Cardiac muscle cell (in vitro differentiated cells and primary cell): ENCODE data around the gene EXOSC7. TPM values are rescaled to one million over a fixed set of nuclear protein-coding genes. Genes with fewer than 3 reads are reported as not detected.

Experiments
- DNase-seq, 2 donors: peaks; one replicate each; pipeline versions ENCODE4 v3.0.0 to v3.0.0-alpha.2; 2010 to 2017; ENCODE audit warnings: low read depth in 1 of 2, low spot score in 1 of 2
- H3K27ac ChIP-seq: fragments of 200-600 bp; sonication (generic); 2 replicates; pipeline ENCODE4 v1.5.1; 2016
- H3K27me3 ChIP-seq: fragments of 200-600 bp; sonication (generic); 2 replicates; pipeline ENCODE4 v1.6.0; 2016; ENCODE audit warnings: control low read depth
- H3K36me3 ChIP-seq: fragments of 200-600 bp; sonication (generic); 2 replicates; pipeline ENCODE4 v1.5.1; 2016; ENCODE audit warnings: control low read depth
- H3K4me1 ChIP-seq: fragments of 200-600 bp; sonication (generic); 2 replicates; pipeline ENCODE4 v1.8.1; 2017; ENCODE audit warnings: low read depth, mild to moderate bottlenecking, mixed run types
- H3K4me3 ChIP-seq: fragments of 200-600 bp; sonication (generic); 2 replicates; pipeline ENCODE4 v1.5.1; 2016; ENCODE audit warnings: mild to moderate bottlenecking
- H3K9me3 ChIP-seq: fragments of 200-600 bp; sonication (generic); 2 replicates; pipeline ENCODE4 v1.5.1; 2017; ENCODE audit warnings: low read depth, mild to moderate bottlenecking, control low read depth
- CTCF ChIP-seq: IDR thresholded peaks from 2 replicates; pipeline ENCODE4 v1.5.1; 2012; ENCODE audit warnings: low read depth, mild to moderate bottlenecking, low read length
- polyA plus RNA-seq: library from polyadenylated mRNA; unstranded; fragments of >200 nt; fragmentation: Nextera tagmentation; extraction: Ambion mirVana; gene quantifications from 2 replicates; pipeline ENCODE4 v1.2.1, GENCODE V29; 2016
- total RNA-seq: library from RNA; depleted of rRNA; stranded (reverse); fragments of >200 nt; gene quantifications from 2 replicates; pipeline ENCODE4 v1.2.3, GENCODE V29; 2016

The EXOSC7 gene
- total and polyA plus RNA-seq, 2 experiments from 2014 or later, result 61.1 to 66.9 TPM

- no peaks in the 10 kb centered on the region for H3K9me3 ChIP-seq
- no peaks in the 10 kb centered on the region for H3K36me3 ChIP-seq
- H3K27me3 ChIP-seq, result peaks cover 16% of the 10 kb centered on the region
- no peak overlapping the region for H3K27ac ChIP-seq
- no peak overlapping the region for H3K4me3 ChIP-seq
- H3K4me1 ChIP-seq, result no peaks in the 10 kb centered on the region
- TF ChIP-seq CTCF, result no peak
- DNase-seq, result no peak
Observed at GRCh38 chr3:45029216-45029615, 53.2 kb downstream of the EXOSC7 start.

GRCh38 chr3:45029661-45030060 lies 53.6 kb downstream of the EXOSC7 start:
- TF ChIP-seq CTCF, result no peak
- no peaks in the 10 kb centered on the region for H3K4me1 ChIP-seq
- H3K4me3 ChIP-seq, result no peak overlapping the region
- peaks cover 21% of the 10 kb centered on the region for H3K27me3 ChIP-seq
- no peaks in the 10 kb centered on the region for H3K36me3 ChIP-seq
- DNase-seq, result no peak
- H3K9me3 ChIP-seq, result no peaks in the 10 kb centered on the region
- no peak overlapping the region for H3K27ac ChIP-seq

- no peak for DNase-seq
- H3K4me1 ChIP-seq, result peaks cover 6% of the 10 kb centered on the region
- H3K36me3 ChIP-seq, result no peaks in the 10 kb centered on the region
- peaks cover 40% of the 10 kb centered on the region for H3K27me3 ChIP-seq
- H3K9me3 ChIP-seq, result no peaks in the 10 kb centered on the region
- TF ChIP-seq CTCF, result no peak
- no peak overlapping the region for H3K27ac ChIP-seq
- no peak overlapping the region for H3K4me3 ChIP-seq
Observed at GRCh38 chr3:45031531-45031930, 55.5 kb downstream of the EXOSC7 start.

- Histone ChIP-seq H3K27me3 (peaks cover 44% of the 10 kb centered on the region), H3K4me1 (peaks cover 11% of the 10 kb centered on the region), H3K27ac (no peak overlapping the region), H3K4me3 (no peak overlapping the region), H3K9me3 (no peaks in the 10 kb centered on the region), H3K36me3 (no peaks in the 10 kb centered on the region)
- no peak for DNase-seq
- TF ChIP-seq CTCF, result no peak
Observed at GRCh38 chr3:45032113-45032512, 56.1 kb downstream of the EXOSC7 start.

DNA sequence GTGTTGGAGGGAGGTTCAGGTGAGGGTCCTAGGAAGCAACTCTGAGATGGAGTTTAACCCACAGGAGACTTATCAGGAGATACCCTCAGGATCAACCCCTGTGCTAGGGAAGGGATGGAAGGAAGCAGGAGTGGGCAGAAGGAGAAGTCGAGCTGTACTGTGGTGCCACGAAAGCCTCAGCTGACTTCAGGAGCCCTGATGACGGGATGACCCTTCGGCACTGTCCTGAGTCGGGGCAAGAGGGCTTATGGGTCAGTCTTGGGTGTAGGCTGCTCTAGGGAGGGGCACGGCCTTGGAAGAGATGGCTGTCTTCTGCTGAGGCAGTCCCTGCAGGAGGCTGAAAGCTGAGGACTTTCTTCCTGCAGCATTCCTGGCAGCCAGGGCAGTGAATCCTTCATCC lies 57.7 kb downstream of the EXOSC7 start:
- no peak overlapping the region for H3K27ac ChIP-seq
- no peaks in the 10 kb centered on the region for H3K9me3 ChIP-seq
- peaks cover 44% of the 10 kb centered on the region for H3K27me3 ChIP-seq
- peaks cover 11% of the 10 kb centered on the region for H3K4me1 ChIP-seq
- no peak for TF ChIP-seq CTCF
- no peak for DNase-seq
- H3K36me3 ChIP-seq, result no peaks in the 10 kb centered on the region
- H3K4me3 ChIP-seq, result no peak overlapping the region

- no peak for TF ChIP-seq CTCF
- DNase-seq, result no peak
- Histone ChIP-seq H3K4me3 (no peak overlapping the region), H3K27ac (no peak overlapping the region), H3K4me1 (peaks cover 11% of the 10 kb centered on the region), H3K27me3 (peaks cover 44% of the 10 kb centered on the region), H3K36me3 (no peaks in the 10 kb centered on the region), H3K9me3 (no peaks in the 10 kb centered on the region)
Observed at GRCh38 chr3:45034612-45035252, 58.7 kb downstream of the EXOSC7 start.
